Body of pancreas (tissue), 4 donors: Measurements from ENCODE around the gene CD22. TPM values are rescaled to one million over a fixed set of nuclear protein-coding genes. Genes with fewer than 3 reads are reported as not detected.

Experiments
- ATAC-seq: fragments of 150-250 bp; one replicate; pipeline ENCODE4 v1.9.1; 2016
- DNase-seq, 4 donors: peaks; one replicate each; pipeline ENCODE4 v3.0.0-alpha.2; 2019
- H3K27ac ChIP-seq, 4 donors: fragments of 200-600 bp; sonication (generic); 1 replicate in 3 of 4; 2 replicates in 1 of 4; pipeline versions ENCODE4 v1.5.1 to v1.6.1; 2016 to 2019; ENCODE audit warnings: mild to moderate bottlenecking in 1 of 4, mixed read lengths in 1 of 4, moderate library complexity in 1 of 4
- H3K27me3 ChIP-seq, 2 donors: fragments of 200-600 bp; sonication (generic); one replicate each; pipeline ENCODE4 v1.6.0; 2016; ENCODE audit warnings: mild to moderate bottlenecking in 1 of 2
- H3K36me3 ChIP-seq, 2 donors: fragments of 200-600 bp; sonication (generic); replicated peaks in 1 of 2; 2 replicates each; pipeline ENCODE4 v1.5.1; 2016; ENCODE audit warnings: low read depth in 2 of 2; ENCODE audit not compliant: insufficient read depth in 1 of 2
- H3K4me1 ChIP-seq: fragments of 200-600 bp; sonication (generic); one replicate; pipeline ENCODE4 v1.6.0; 2016
- H3K4me3 ChIP-seq, 2 donors: fragments of 200-600 bp; sonication (generic); 1 replicate in 1 of 2; 2 replicates in 1 of 2; pipeline ENCODE4 v1.5.1; 2016 to 2019
- H3K9me3 ChIP-seq, 3 donors: fragments of 200-600 bp; sonication (generic); 1 replicate in 2 of 3; 2 replicates in 1 of 3; pipeline ENCODE4 v1.5.1; 2016
- POLR2A ChIP-seq, 3 donors: fragments of 450-650 bp; IDR thresholded peaks; one replicate each; pipeline ENCODE4 v1.6.1; 2016; ENCODE audit warnings: antibody characterized with exemption in 3 of 3, mild to moderate bottlenecking in 2 of 3
- WGBS, 2 donors: methylation state at CpG; one replicate each; pipeline ENCODE4 v1.1.5; 2017; 5-methylcytosine and 5-hydroxymethylcytosine counted together
- intact Hi-C: fragments of 100-400 bp; cut with DNase I; formaldehyde crosslinking; loops from one replicate; pipeline ENCODE4 v1.15.1; 2023
- total RNA-seq, 2 donors: library from RNA; depleted of rRNA; stranded (reverse); fragments of >200 nt; gene quantifications; one replicate each; pipeline ENCODE4 v1.1.0, GENCODE V29; 2016
- TF ChIP-seq, protein P1 (sequence below), 7 experiments: fragments of 450-650 bp in 4 of 7; fragments of 200-600 bp in 3 of 7; sonication (generic) in 3 of 7; IDR thresholded peaks; one replicate each; pipeline ENCODE4 v1.5.1; 2016 to 2019; ENCODE audit warnings: antibody characterized with exemption in 7 of 7

Gene CD22
- total RNA-seq, 2 donors from 2014 or later, result 0.52 to 3.0 TPM

GRCh38 chr19:35388277-35389054 lies 59.5 kb downstream of the CD22 start:
- Histone ChIP-seq H3K27ac (no peak overlapping the region), H3K27me3 (no peaks in the 10 kb centered on the region)
- intact Hi-C loops, result no loop called here

GRCh38 chr19:35389192-35389861 lies 60.3 kb downstream of the CD22 start:
- Histone ChIP-seq H3K9me3 (no peaks in the 10 kb centered on the region), H3K27ac (no peak overlapping the region), H3K4me1 (no peaks in the 10 kb centered on the region), H3K36me3 (no peaks in the 10 kb centered on the region), H3K4me3 (no peak overlapping the region), H3K27me3 (no peaks in the 10 kb centered on the region)
- no peak for TF ChIP-seq POLR2A (IDR thresholded peaks at IDR 0.05)
- TF ChIP-seq, protein P1, sequence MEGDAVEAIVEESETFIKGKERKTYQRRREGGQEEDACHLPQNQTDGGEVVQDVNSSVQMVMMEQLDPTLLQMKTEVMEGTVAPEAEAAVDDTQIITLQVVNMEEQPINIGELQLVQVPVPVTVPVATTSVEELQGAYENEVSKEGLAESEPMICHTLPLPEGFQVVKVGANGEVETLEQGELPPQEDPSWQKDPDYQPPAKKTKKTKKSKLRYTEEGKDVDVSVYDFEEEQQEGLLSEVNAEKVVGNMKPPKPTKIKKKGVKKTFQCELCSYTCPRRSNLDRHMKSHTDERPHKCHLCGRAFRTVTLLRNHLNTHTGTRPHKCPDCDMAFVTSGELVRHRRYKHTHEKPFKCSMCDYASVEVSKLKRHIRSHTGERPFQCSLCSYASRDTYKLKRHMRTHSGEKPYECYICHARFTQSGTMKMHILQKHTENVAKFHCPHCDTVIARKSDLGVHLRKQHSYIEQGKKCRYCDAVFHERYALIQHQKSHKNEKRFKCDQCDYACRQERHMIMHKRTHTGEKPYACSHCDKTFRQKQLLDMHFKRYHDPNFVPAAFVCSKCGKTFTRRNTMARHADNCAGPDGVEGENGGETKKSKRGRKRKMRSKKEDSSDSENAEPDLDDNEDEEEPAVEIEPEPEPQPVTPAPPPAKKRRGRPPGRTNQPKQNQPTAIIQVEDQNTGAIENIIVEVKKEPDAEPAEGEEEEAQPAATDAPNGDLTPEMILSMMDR (IDR thresholded peaks at IDR 0.05), result no peak
- DNase-seq, result no peak
- no peak for ATAC-seq
- WGBS, 2 donors, result 47 to 61% methylated on average over 5 to 6 of the region's 6 CpGs
- intact Hi-C loops, result no loop called here

More at GRCh38 chr19:35388277-35389054, 59.5 kb downstream of the CD22 start:
- no peak for TF ChIP-seq POLR2A (IDR thresholded peaks at IDR 0.05)
- TF ChIP-seq, protein P1 (IDR thresholded peaks at IDR 0.05), result no peak
- DNase-seq (no peak), ATAC-seq (no peak)
- Histone ChIP-seq H3K4me3 (no peak overlapping the region), H3K36me3 (no peaks in the 10 kb centered on the region), H3K4me1 (no peaks in the 10 kb centered on the region), H3K9me3 (no peaks in the 10 kb centered on the region)
- WGBS, 2 donors, result 81 to 95% methylated on average over 6 of the region's 6 CpGs

DNA sequence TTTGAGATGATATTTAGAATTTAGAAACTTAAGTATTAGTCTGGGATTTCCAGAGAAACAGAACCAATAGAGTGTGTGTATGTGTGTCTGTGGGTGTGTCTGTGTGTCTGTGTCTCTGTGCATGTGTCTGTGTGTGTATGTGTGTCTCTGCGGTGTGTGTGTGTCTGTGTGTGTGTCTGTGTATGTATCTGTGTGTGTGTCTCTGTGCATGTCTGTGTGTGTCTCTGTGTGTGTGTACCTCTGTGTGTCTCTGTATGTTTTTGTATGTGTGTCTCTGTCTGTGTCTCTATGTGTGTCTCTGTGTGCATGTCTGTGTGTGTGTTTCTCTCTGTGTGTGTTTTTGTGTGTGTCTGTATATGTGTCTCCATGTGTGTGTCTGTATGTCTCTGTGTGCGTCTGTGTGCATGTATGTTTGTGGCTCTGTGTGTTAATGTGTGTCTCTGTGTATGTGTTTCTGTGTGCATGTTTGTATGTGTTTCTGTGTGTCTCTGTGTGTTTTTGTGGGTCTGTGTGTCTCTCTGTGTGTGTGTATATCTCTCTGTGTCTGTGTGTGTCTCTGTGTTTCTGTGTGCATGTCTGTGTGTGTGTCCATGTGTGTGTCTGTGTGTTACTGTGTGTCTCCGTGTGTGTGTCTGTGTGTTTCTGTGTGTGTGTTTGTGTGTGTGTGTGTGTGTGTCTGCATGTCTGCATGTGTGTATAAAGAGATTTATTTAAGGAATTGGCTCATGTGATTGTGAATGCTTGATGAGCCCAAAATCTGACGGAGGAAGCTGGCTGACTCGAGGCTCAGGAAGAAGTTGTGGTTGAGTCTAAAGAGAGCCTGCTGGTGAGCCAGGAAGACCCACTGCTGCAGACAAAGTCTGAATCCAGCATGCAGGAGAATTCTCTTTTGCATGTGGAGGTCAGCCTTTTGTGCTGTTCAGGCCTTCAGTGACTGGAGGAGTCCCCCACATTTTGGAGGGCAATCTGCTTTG lies 64.0 kb downstream of the CD22 start:
- ATAC-seq (no peak), DNase-seq (no peak)
- Histone ChIP-seq H3K4me3 (no peak overlapping the region), H3K36me3 (no peaks in the 10 kb centered on the region), H3K4me1 (peaks cover 16% of the 10 kb centered on the region), H3K27me3 (no peaks in the 10 kb centered on the region), H3K9me3 (no peaks in the 10 kb centered on the region), H3K27ac (no peak overlapping the region)
- no peak for TF ChIP-seq POLR2A (IDR thresholded peaks at IDR 0.05)
- TF ChIP-seq, protein P1 (IDR thresholded peaks at IDR 0.05), result no peak
- WGBS, 2 donors, result 80 to 86% methylated on average over 5 of the region's 5 CpGs
- intact Hi-C loops, result no loop called here

DNA sequence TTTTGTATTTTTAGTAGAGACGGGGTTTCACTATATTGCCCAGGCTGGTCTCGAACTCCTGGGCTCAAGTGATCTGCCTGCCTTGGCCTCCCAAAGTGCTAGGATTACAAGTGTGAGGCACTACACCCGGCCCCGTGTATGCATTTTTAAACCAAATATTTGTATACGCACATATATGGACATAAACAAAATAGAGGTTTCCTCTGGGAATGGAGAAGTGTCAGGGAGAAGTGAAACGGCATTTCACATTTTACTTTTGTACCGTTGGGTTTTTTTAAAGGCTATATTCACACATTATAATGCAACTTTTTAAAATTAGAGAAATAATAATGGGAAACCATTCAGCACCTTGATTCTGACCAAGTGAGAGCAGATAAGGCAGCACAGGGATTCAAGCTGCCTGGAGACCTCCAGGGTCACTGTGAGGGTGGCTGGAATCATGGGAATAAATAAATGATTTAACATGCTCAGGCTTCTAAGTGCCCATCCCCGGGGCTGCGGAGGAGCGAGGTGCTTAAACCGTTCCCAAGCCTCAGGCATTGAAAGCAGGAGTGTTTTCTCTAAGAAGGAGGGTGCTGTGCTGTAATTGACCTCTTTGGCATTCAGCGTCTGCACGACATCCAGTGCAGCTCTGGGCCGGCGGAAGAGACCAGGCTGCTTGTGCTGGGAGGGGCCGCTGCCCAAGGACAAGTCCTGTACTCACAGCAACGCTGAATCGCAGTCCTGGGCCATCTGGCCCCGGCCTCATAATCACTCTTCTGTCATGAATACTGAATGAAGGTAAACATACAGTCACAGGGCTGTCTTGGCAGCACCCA lies 66.6 kb downstream of the CD22 start:
- ATAC-seq, result peak; percentile 95
- TF ChIP-seq, protein P1 (IDR thresholded peaks at IDR 0.05), result no peak
- TF ChIP-seq POLR2A (IDR thresholded peaks at IDR 0.05), result no peak
- intact Hi-C loops, result no loop called here
- no peaks in the 10 kb centered on the region for H3K36me3 ChIP-seq
- H3K4me3 ChIP-seq, result no peak overlapping the region
- WGBS, 2 donors, result 38 to 41% methylated on average over 14 to 19 of the region's 19 CpGs
- H3K27ac ChIP-seq, result peak overlapping the region in 3 of 4 donors; percentile 54 to 69 (median 57)
- peak; percentile 82 to 95 (median 90) for DNase-seq
- H3K4me1 ChIP-seq, result peaks cover 16% of the 10 kb centered on the region
- H3K27me3 ChIP-seq, result no peaks in the 10 kb centered on the region
- H3K9me3 ChIP-seq, result no peaks in the 10 kb centered on the region
